Kidney (tissue), 14 donors: ENCODE results near the gene TBC1D5. TPM values are rescaled to one million over a fixed set of nuclear protein-coding genes. Genes with fewer than 3 reads are reported as not detected.
A peak's percentile ranks its signal among the peaks of the same experiment; 100 is the strongest.

ENCODE experiments used
- DNase-seq, 5 donors: peaks; one replicate each; pipeline ENCODE4 v3.0.0-alpha.2; 2013 to 2020
- FAIRE-seq: peaks from 2 replicates; lab custom pipeline; 2012; peaks lifted over from hg19 to GRCh38; lab: Jason Lieb, UNC
- H3K27ac ChIP-seq, 2 donors: one replicate each; pipeline ENCODE4 v1.7.0; 2013; ENCODE audit warnings: low read depth in 2 of 2, low read length in 2 of 2, inconsistent platforms in 1 of 2
- H3K27me3 ChIP-seq: one replicate; pipeline ENCODE4 v1.7.1; 2013; ENCODE audit warnings: low read length, inconsistent platforms; ENCODE audit not compliant: control insufficient read depth, insufficient read depth
- H3K36me3 ChIP-seq, 3 donors: one replicate each; pipeline versions ENCODE4 v1.7.0 to v1.7.1; 2013; ENCODE audit warnings: low read length in 3 of 3, control low read depth in 1 of 3, inconsistent platforms in 1 of 3; ENCODE audit not compliant: insufficient read depth in 3 of 3, control insufficient read depth in 2 of 3
- H3K4me1 ChIP-seq, 3 donors: one replicate each; pipeline versions ENCODE4 v1.7.0 to v1.7.1; 2013; ENCODE audit warnings: low read length in 3 of 3, inconsistent platforms in 1 of 3, low read depth in 1 of 3; ENCODE audit not compliant: control insufficient read depth in 2 of 3, insufficient read depth in 2 of 3
- H3K4me3 ChIP-seq, 3 donors: one replicate each; pipeline versions ENCODE4 v1.7.0 to v1.8.1; 2013; ENCODE audit warnings: low read length in 3 of 3, control low read depth in 1 of 3, inconsistent platforms in 1 of 3
- H3K9ac ChIP-seq, 3 donors: one replicate each; pipeline versions ENCODE4 v1.7.0 to v1.7.1; 2013; ENCODE audit warnings: low read length in 3 of 3, control low read depth in 1 of 3, inconsistent platforms in 1 of 3
- H3K9me3 ChIP-seq, 3 donors: one replicate each; pipeline versions ENCODE4 v1.7.0 to v1.7.1; 2013; ENCODE audit warnings: low read length in 3 of 3, control low read depth in 1 of 3, inconsistent platforms in 1 of 3; ENCODE audit not compliant: control insufficient read depth in 2 of 3, insufficient read depth in 1 of 3
- intact Hi-C: fragments of 100-400 bp; cut with DNase I; formaldehyde crosslinking; loops from one replicate; pipeline ENCODE4 v1.11.1; 2022
- polyA plus RNA-seq: library from polyadenylated mRNA; stranded (reverse); fragments of 350-450 nt; fragmentation: Illumina TruSeq; extraction: RNeasy Lipid Tissue Mini Kit (QIAGEN cat#74804); gene quantifications from one replicate; pipeline ENCODE4 v1.2.3, GENCODE V29; 2014; ENCODE audit warnings: low read depth, low replicate concordance; ENCODE audit not compliant: insufficient read depth
- total RNA-seq: library from RNA; stranded (reverse); fragmentation: NEBNext Ultra II Directional; extraction: Animal tissue kit (Norgen Biotek cat#: 25700); gene quantifications from one replicate; pipeline ENCODE4 v1.2.1, GENCODE V29; 2021
- TF ChIP-seq, protein P1 (sequence below): IDR thresholded peaks from 3 replicates; pipeline ENCODE4 v1.5.1; 2012; ENCODE audit warnings: mild to moderate bottlenecking, moderate library complexity, borderline replicate concordance; ENCODE audit not compliant: insufficient read depth; ENCODE audit errors: extremely low read depth
- donor health status: control.
- donor health status: control.
- donor health status: control.
- donor health status: control.
- donor health status: control.
- donor health status: DM: yes; HTN: yes; CAD: no.
- donor health status: Normal renal cell carcinoma (clear cell type).

The TBC1D5 gene
- total and polyA plus RNA-seq, 2 donors from 2014 or later = 9.7 to 77.7 TPM

DNA sequence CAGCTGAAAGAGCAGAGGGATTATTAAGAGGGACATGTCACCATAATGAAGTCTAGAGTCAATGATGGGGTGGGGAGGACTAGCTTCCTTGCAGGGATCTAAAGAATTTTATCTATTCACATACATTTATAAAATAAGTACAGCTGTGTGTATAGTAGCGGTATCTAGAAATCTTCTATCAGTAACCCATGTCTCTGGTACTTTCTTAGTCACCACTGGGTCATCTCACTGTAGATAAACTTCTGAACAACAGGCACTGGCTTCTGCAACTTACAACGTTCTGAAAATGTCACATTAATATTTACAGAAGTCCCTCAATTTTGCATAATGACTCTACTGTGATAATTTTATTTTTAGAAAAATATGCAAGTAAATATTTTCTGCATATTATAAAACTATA lies 401.7 kb downstream of the TBC1D5 start:
- TF ChIP-seq, protein P1, sequence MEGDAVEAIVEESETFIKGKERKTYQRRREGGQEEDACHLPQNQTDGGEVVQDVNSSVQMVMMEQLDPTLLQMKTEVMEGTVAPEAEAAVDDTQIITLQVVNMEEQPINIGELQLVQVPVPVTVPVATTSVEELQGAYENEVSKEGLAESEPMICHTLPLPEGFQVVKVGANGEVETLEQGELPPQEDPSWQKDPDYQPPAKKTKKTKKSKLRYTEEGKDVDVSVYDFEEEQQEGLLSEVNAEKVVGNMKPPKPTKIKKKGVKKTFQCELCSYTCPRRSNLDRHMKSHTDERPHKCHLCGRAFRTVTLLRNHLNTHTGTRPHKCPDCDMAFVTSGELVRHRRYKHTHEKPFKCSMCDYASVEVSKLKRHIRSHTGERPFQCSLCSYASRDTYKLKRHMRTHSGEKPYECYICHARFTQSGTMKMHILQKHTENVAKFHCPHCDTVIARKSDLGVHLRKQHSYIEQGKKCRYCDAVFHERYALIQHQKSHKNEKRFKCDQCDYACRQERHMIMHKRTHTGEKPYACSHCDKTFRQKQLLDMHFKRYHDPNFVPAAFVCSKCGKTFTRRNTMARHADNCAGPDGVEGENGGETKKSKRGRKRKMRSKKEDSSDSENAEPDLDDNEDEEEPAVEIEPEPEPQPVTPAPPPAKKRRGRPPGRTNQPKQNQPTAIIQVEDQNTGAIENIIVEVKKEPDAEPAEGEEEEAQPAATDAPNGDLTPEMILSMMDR = no peak
- intact Hi-C loops = no loop called here

GRCh38 chr3:17340261-17340660 lies 402.2 kb downstream of the TBC1D5 start:
- FAIRE-seq = no peak
- no peaks in the 10 kb centered on the region for H3K27me3 ChIP-seq

More for the DNA sequence above, 401.7 kb downstream of the TBC1D5 start:
- Histone ChIP-seq H3K27ac (no peak overlapping the region), H3K4me3 (no peak overlapping the region), H3K27me3 (no peaks in the 10 kb centered on the region), H3K9ac (no peak overlapping the region), H3K4me1 (no peaks in the 10 kb centered on the region), H3K36me3 (no peaks in the 10 kb centered on the region), H3K9me3 (no peaks in the 10 kb centered on the region)
- no peak for DNase-seq
- no peak for FAIRE-seq

DNA sequence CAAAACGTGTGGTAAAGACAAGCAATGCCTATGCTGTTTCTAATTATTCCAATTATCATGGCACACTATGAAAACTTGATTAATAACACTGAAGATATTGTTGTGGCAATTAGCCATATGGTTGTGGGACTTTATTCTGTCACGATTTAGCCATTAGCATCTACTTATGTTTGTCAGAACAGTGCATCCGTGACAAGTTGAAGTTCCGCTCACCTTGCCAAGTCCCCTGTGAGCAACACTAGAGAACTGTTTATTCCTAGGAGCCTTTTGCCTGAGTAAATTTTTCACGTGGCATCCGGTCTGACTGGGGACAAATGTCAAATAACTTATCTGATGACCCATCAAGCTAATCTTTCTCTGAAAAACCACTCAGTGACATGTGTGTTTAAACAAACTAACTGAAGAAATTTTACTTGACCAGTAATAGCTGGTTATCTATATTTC lies 403.3 kb downstream of the TBC1D5 start:
- FAIRE-seq (no peak), DNase-seq (no peak)
- TF ChIP-seq, protein P1 = no peak
- Histone ChIP-seq H3K36me3 (no peaks in the 10 kb centered on the region), H3K9ac (no peak overlapping the region), H3K9me3 (no peaks in the 10 kb centered on the region), H3K4me3 (no peak overlapping the region), H3K4me1 (no peaks in the 10 kb centered on the region), H3K27me3 (no peaks in the 10 kb centered on the region), H3K27ac (no peak overlapping the region)
- intact Hi-C loops = no loop called here

More at GRCh38 chr3:17340261-17340660, 402.2 kb downstream of the TBC1D5 start:
- Histone ChIP-seq H3K36me3 (no peaks in the 10 kb centered on the region), H3K4me1 (no peaks in the 10 kb centered on the region), H3K4me3 (no peak overlapping the region), H3K27ac (no peak overlapping the region), H3K9me3 (no peaks in the 10 kb centered on the region), H3K9ac (no peak overlapping the region)
- intact Hi-C loops = no loop called here
- TF ChIP-seq, protein P1 = no peak
- peak in 1 of 5 donors; percentile 54 for DNase-seq

- TF ChIP-seq, protein P1 = no peak
- FAIRE-seq (no peak), DNase-seq (peak in 2 of 5 donors; percentile 13 to 29)
Observed at GRCh38 chr3:17336291-17336690, 406.1 kb downstream of the TBC1D5 start.

More at GRCh38 chr3:17336291-17336690, 406.1 kb downstream of the TBC1D5 start:
- no peaks in the 10 kb centered on the region for H3K27me3 ChIP-seq
- no peaks in the 10 kb centered on the region for H3K36me3 ChIP-seq
- H3K9me3 ChIP-seq = no peaks in the 10 kb centered on the region
- H3K4me1 ChIP-seq = no peaks in the 10 kb centered on the region
- no peak overlapping the region for H3K27ac ChIP-seq
- intact Hi-C loops = no loop called here
- no peak overlapping the region for H3K9ac ChIP-seq
- H3K4me3 ChIP-seq = no peak overlapping the region
